K562 (cell line): ENCODE results near the gene CNNM3. TPM values are rescaled to one million over a fixed set of nuclear protein-coding genes. Genes with fewer than 3 reads are reported as not detected.

Experiments used
- ATAC-seq: fragments of 200-7000 bp; cut with Tn5 transposase; 3 replicates; pipeline ENCODE4 v1.9.1; 2020; ENCODE audit warnings: moderate library complexity
- BruUV-seq: library from RNA; stranded (reverse); fragments of 400-500 nt; replicated peaks from 2 replicates; lab custom pipeline; 2021; lab: Mats Ljungman, UMichigan
- CTCF ChIA-PET: fragments of 300-600 bp; formaldehyde crosslinking; extraction: SDS; loops from one replicate; lab custom pipeline; 2021; ENCODE audit warnings: low intra/inter-chr PET ratio; lab: Yijun Ruan, JAX
- POLR2A ChIA-PET: fragments of 300-600, 350-650 bp; sonication (Branson Sonifier 250); formaldehyde crosslinking; extraction: SDS; loops from one replicate; lab custom pipeline; 2021; ENCODE audit warnings: antibody characterized with exemption, inconsistent platforms; lab: Yijun Ruan, JAX
- DNase-seq, 4 experiments: peaks; one replicate each; pipeline versions ENCODE4 v3.0.0 to v3.0.0-alpha.2; 2011 to 2018; ENCODE audit warnings: low spot score in 3 of 4, mixed read lengths in 3 of 4; ENCODE audit errors: extremely low read depth in 1 of 4
- FAIRE-seq: peaks from 2 replicates; lab custom pipeline; 2011; peaks lifted over from hg19 to GRCh38; lab: Jason Lieb, UNC
- H2AFZ ChIP-seq: 2 replicates; pipeline ENCODE4 v1.6.0; 2011; ENCODE audit warnings: low read depth, low read length, control low read depth, inconsistent platforms
- H3K27ac ChIP-seq: fragments of 200-600 bp; 3 replicates; pipeline ENCODE4 v1.8.0; 2011; ENCODE audit warnings: low read depth, mild to moderate bottlenecking, control low read depth, inconsistent platforms, low read length, moderate library complexity, mixed read lengths; ENCODE audit errors: extremely low read depth
- H3K27me3 ChIP-seq, 2 experiments: fragments of 300-600 bp in 1 of 2; 2 replicates in 1 of 2; 3 replicates in 1 of 2; pipeline versions ENCODE4 v1.6.0 to v1.8.0; 2011; ENCODE audit warnings: inconsistent platforms in 2 of 2, low read length in 2 of 2, mild to moderate bottlenecking in 1 of 2, mixed read lengths in 1 of 2, moderate library complexity in 1 of 2; ENCODE audit not compliant: control insufficient read depth in 2 of 2, insufficient read depth in 2 of 2
- H3K36me3 ChIP-seq: fragments of 300-600 bp; 3 replicates; pipeline ENCODE4 v1.8.0; 2011; ENCODE audit warnings: mild to moderate bottlenecking, low read length, inconsistent platforms; ENCODE audit not compliant: control insufficient read depth, insufficient read depth
- H3K4me1 ChIP-seq, 2 experiments: fragments of 200-600 bp in 1 of 2; replicated peaks in 1 of 2; 2 replicates in 1 of 2; 3 replicates in 1 of 2; pipeline versions ENCODE4 v1.5.1 to v1.8.0; 2011; ENCODE audit warnings: inconsistent platforms in 2 of 2, low read length in 2 of 2, mild to moderate bottlenecking in 1 of 2, mixed read lengths in 1 of 2, moderate library complexity in 1 of 2; ENCODE audit not compliant: control insufficient read depth in 2 of 2, insufficient read depth in 2 of 2
- H3K4me2 ChIP-seq: 2 replicates; pipeline ENCODE4 v1.6.1; 2011; ENCODE audit warnings: low read length, control low read depth, inconsistent platforms, mixed read lengths; ENCODE audit not compliant: insufficient read depth
- H3K4me3 ChIP-seq: fragments of 200-600 bp; sonication (generic), shearing (Covaris generic); 2 replicates; pipeline ENCODE4 v1.5.1; 2016; ENCODE audit warnings: control low read depth, inconsistent platforms
- H3K79me2 ChIP-seq: fragments of 200-600 bp; 3 replicates; pipeline ENCODE4 v1.8.0; 2011; ENCODE audit warnings: low read length, inconsistent platforms; ENCODE audit not compliant: control insufficient read depth, insufficient read depth
- H3K9ac ChIP-seq, 2 experiments: 2 replicates each; pipeline versions ENCODE4 v1.6.0 to v1.6.1; 2011; ENCODE audit warnings: low read depth in 2 of 2, low read length in 2 of 2, control low read depth in 1 of 2, inconsistent platforms in 1 of 2, mild to moderate bottlenecking in 1 of 2, mixed read lengths in 1 of 2; ENCODE audit not compliant: insufficient read depth in 1 of 2
- H3K9me1 ChIP-seq: one replicate; pipeline ENCODE4 v1.6.0; 2011; ENCODE audit warnings: inconsistent platforms, mild to moderate bottlenecking, low read length, moderate library complexity; ENCODE audit not compliant: control insufficient read depth, insufficient read depth
- H3K9me3 ChIP-seq: replicated peaks from 2 replicates; pipeline ENCODE4 v1.5.1; 2011; ENCODE audit warnings: low read depth, low read length, inconsistent platforms; ENCODE audit not compliant: control insufficient read depth, insufficient read depth
- H4K20me1 ChIP-seq: replicated peaks from 2 replicates; pipeline ENCODE4 v1.6.1; 2011; ENCODE audit warnings: low read length, inconsistent platforms, mixed read lengths; ENCODE audit not compliant: control insufficient read depth, insufficient read depth
- AFF1 ChIP-seq, 2 experiments: fragments of 450-650 bp; IDR thresholded peaks; 2 replicates each; pipeline ENCODE4 v1.6.1; 2018; ENCODE audit warnings: mild to moderate bottlenecking in 2 of 2, low read depth in 1 of 2; ENCODE audit not compliant: partially characterized antibody in 2 of 2
- E2F4 ChIP-seq: sonication (generic); formaldehyde crosslinking; IDR thresholded peaks from 2 replicates; pipeline ENCODE4 v1.8.0; 2022; ENCODE audit warnings: mild to moderate bottlenecking, low read depth, missing genetic modification reagents
- KDM1A ChIP-seq, 2 experiments: fragments of 450-650 bp; IDR thresholded peaks; 2 replicates each; pipeline ENCODE4 v1.6.1; 2016; ENCODE audit warnings: mild to moderate bottlenecking in 2 of 2
- MYNN ChIP-seq, 2 experiments: sonication (generic); formaldehyde crosslinking in 1 of 2; IDR thresholded peaks; 2 replicates each; pipeline versions ENCODE4 v1.5.0 to v1.6.1; 2016 to 2020; ENCODE audit warnings: antibody characterized with exemption in 1 of 2, missing genetic modification reagents in 1 of 2
- POLR2B ChIP-seq: fragments of 450-650 bp; IDR thresholded peaks from 2 replicates; pipeline ENCODE4 v1.6.1; 2018; ENCODE audit warnings: low read depth; ENCODE audit not compliant: partially characterized antibody
- SREBF1 ChIP-seq: fragments of 150-350 bp; IDR thresholded peaks from 2 replicates; pipeline ENCODE4 v1.6.1; 2014; ENCODE audit warnings: antibody characterized with exemption, low read depth, low read length, borderline replicate concordance
- SRSF3 ChIP-seq: fragments of 200-400 bp; formaldehyde crosslinking; IDR thresholded peaks from 2 replicates; pipeline ENCODE4 v1.6.1; 2016; ENCODE audit warnings: mild to moderate bottlenecking, low read length, moderate library complexity; ENCODE audit not compliant: insufficient read depth
- SRSF7 ChIP-seq: fragments of 200-400 bp; formaldehyde crosslinking; optimal IDR thresholded peaks from 2 replicates; pipeline ENCODE3; 2017; ENCODE audit warnings: mild to moderate bottlenecking, low read depth, low read length
- WGBS: fragments of 100-300 bp; shearing (Covaris generic); methylation state at CpG from one replicate; pipeline ENCODE4 v1.1.6; 2016; ENCODE audit warnings: low coverage, mixed read lengths; ENCODE audit not compliant: insufficient coverage; ENCODE audit errors: missing lambda C conversion rate; 5-methylcytosine and 5-hydroxymethylcytosine counted together
- in situ Hi-C: fragments of 300-500 bp; cut with MboI; formaldehyde crosslinking; loops from 4 replicates; pipeline ENCODE4 v1.15.0; 2018; ENCODE audit warnings: inconsistent platforms, mixed read lengths
- intact Hi-C: fragments of 100-400 bp; cut with micrococcal nuclease; formaldehyde crosslinking; loops from 2 replicates; pipeline ENCODE4 v1.14.2; 2022
- polyA plus RNA-seq, 8 experiments: library from polyadenylated mRNA; depleted of rRNA in 4 of 8; stranded (reverse) in 5 of 8; unstranded in 3 of 8; fragments of >200 nt; fragmentation: Nextera tagmentation in 2 of 8; fragmentation: Illumina TruSeq in 1 of 8; extraction: Ambion mirVana in 2 of 8; extraction: Trizol in 1 of 8; gene quantifications; 2 replicates each; pipeline versions ENCODE4 v1.2.1 to v1.2.3, GENCODE V29; 2011 to 2014; ENCODE audit warnings: inconsistent platforms in 1 of 8, missing spikeins in 1 of 8
- total RNA-seq, 7 experiments: library from RNA; depleted of rRNA in 6 of 7; stranded (reverse); fragments of >200 nt in 6 of 7; fragmentation: Illumina TruSeq in 2 of 7; extraction: Trizol in 2 of 7; gene quantifications; 2 replicates each; pipeline versions ENCODE4 v1.2.1 to v1.2.3, GENCODE V29; 2011 to 2021; ENCODE audit warnings: low replicate concordance in 1 of 7

CNNM3 gene
- total and polyA plus RNA-seq, 9 of the 15 experiments (the other 6 are each of a cell fraction or from before 2014, with no cell fraction given) = 1.4 to 16.9 (median 6.5) TPM

- POLR2A ChIA-PET = interaction anchor here (1.2 kb wide), 1 partner anchor 9 kb away, joined by 3 read pairs; no protein-coding TSS in a partner anchor
- intact Hi-C loops = no loop called here
Measured at GRCh38 chr2:96835830-96836229, 19.8 kb downstream of the CNNM3 start.

More at GRCh38 chr2:96835830-96836229, 19.8 kb downstream of the CNNM3 start:
- no peak for DNase-seq
- Histone ChIP-seq H3K4me1 (peaks cover 8 to 27% of the 10 kb centered on the region in 2 experiments; a peak in 4 of 5 replicates), H3K9me3 (no peaks in the 10 kb centered on the region), H3K9me1 (peaks cover 3% of the 10 kb centered on the region), H3K4me2 (no peak overlapping the region), H3K79me2 (no peaks in the 10 kb centered on the region), H3K4me3 (no peak overlapping the region), H3K9ac (no peak overlapping the region), H3K27ac (no peak overlapping the region), H2AFZ (no peak overlapping the region), H3K36me3 (peaks cover 76% of the 10 kb centered on the region; the same call in 2 of the 3 replicates), H3K27me3 (no peaks in the 10 kb centered on the region), H4K20me1 (no peaks in the 10 kb centered on the region)
- no peak for ATAC-seq
- peak; percentile 29 for FAIRE-seq
- no TSS peak for BruUV-seq
- CTCF ChIA-PET = no interaction called here
- TF ChIP-seq KDM1A (IDR thresholded peaks at IDR 0.05) (peak in 1 of 2 experiments; percentile 53; a peak in 1 of 4 replicates), SREBF1 (no peak), E2F4 (CRISPR knock-in tag) (no peak), MYNN (IDR thresholded peaks at IDR 0.05) (no peak), MYNN (CRISPR knock-in tag; IDR thresholded peaks at IDR 0.05) (no peak), SRSF7 (no peak), POLR2B (peak; percentile 17), AFF1 (IDR thresholded peaks at IDR 0.05; ENCODE audit: low read depth in 1 of 2, partially characterized antibody in 2 of 2) (peak in 1 of 2 experiments; percentile 41), SRSF3 (no peak)
- in situ Hi-C loops = no loop called here
- 91% methylated on average over 4 of the region's 4 CpGs for whole genome bisulfite sequencing
